Endothelial cell of hepatic sinusoid (primary cell): ENCODE data around the gene AP4M1.

Source experiments
- in situ Hi-C: cut with HindIII; loops from 2 replicates; pipeline ENCODE4 v1.10.0; 2017; ENCODE audit warnings: low sequenced_read_pairs

AP4M1 gene, protein sequence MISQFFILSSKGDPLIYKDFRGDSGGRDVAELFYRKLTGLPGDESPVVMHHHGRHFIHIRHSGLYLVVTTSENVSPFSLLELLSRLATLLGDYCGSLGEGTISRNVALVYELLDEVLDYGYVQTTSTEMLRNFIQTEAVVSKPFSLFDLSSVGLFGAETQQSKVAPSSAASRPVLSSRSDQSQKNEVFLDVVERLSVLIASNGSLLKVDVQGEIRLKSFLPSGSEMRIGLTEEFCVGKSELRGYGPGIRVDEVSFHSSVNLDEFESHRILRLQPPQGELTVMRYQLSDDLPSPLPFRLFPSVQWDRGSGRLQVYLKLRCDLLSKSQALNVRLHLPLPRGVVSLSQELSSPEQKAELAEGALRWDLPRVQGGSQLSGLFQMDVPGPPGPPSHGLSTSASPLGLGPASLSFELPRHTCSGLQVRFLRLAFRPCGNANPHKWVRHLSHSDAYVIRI

DNA sequence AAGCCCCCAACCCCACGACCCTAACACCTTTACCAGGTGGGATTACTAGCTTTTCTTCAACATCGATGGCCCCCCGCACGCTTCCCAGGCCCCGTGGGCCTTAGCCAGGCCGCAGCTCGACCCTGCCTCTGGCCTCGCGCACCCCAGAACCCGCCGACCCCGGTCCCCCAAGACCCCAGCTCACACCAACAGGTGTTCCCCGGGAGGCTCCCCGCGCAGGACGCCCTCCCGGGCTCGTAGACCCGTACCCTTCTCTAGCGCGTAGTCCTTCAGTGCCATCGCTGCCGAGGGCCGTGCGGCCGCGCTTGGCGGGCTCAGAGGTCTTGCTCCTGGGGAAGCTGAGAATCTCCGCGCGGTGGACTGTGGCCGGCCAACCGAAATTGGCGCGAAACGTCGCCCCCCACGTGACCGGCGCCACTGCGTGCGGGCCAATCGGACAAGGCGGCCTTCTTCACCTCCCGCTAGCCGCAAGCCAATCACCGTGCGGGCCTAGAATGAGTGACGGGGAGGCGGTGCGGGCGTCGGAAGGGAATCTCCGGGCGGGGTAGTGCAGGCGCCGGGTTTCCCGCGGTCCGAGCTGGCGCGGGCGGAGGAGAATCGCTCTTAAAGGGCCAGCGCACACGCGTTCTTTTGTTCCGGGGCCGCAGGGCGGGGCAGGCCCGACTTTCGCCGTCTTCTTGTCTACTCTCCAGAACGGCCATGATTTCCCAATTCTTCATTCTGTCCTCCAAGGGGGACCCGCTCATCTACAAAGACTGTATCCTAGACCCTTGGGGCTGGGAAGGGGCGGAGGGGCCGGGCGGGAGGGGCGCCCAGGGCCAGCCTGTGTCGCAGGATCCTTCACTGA, at the start of gene AP4M1, which contains the start of gene MCM7:
TSS of gene AP4M1 (plus strand) at position 628 of the 847 bp plus-strand sequence. CDS start at position 700, 72 bp downstream.
TSS of gene MCM7 (minus strand) at position 382 of the 847 bp plus-strand sequence. CDS start at position 279, 103 bp downstream.
- in situ Hi-C loops = no loop called here

DNA sequence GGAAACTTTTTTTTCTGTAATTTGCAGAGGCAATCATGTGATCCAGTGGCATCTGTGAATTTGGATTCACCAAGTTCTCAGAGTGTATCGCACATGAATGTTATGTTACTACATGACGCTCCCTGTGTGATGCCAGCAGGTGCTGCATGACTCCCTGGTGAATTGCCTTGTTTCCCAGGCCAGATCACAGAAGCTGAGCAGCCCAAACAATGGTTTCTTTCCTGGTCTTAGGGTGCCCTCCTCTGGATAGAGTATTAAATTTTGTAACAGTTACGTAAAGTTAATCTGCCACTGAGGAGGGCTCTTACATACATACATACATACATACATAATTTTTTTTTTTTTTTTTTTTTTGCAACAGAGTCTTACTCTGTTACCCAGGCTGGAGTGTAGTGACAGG, 48.2 kb upstream of the AP4M1 start:
- in situ Hi-C loops = no loop called here

DNA sequence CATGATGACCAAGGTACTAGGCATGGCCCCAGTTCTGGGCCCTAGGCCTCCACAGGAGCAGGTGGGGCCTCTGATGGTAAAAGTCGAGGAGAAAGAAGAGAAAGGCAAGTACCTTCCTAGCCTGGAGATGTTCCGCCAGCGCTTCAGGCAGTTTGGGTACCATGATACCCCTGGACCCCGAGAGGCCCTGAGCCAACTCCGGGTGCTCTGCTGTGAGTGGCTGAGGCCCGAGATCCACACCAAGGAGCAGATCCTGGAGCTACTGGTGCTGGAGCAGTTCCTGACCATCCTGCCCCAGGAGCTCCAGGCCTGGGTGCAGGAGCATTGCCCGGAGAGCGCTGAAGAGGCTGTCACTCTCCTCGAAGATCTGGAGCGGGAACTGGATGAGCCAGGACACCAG, 44.4 kb upstream of the AP4M1 start:
- in situ Hi-C loops = no loop called here

DNA sequence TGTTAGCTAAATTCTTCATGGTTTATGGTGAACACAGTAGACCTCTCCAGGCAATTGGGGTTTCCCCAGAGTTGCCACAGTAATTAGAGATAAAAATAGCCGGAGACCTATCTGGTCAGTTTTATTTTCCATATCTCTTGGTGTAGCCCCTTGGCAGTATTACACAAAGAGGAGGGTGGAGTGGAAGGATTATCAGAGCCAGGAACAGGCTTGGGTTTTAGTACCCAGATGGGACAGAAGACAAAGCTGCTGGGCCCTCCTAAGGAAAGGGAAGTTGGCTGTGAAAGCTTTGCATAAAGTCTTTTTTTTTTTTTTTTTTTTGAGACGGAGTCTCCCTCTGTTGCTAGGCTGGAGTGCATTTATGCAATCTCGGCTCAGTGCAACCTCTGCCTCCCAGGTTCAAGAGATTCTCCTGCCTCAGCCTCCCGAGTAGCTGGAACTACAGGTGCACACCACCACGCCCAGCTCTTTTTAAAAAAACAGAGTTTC, 42.1 kb upstream of the AP4M1 start:
- in situ Hi-C loops = no loop called here

DNA sequence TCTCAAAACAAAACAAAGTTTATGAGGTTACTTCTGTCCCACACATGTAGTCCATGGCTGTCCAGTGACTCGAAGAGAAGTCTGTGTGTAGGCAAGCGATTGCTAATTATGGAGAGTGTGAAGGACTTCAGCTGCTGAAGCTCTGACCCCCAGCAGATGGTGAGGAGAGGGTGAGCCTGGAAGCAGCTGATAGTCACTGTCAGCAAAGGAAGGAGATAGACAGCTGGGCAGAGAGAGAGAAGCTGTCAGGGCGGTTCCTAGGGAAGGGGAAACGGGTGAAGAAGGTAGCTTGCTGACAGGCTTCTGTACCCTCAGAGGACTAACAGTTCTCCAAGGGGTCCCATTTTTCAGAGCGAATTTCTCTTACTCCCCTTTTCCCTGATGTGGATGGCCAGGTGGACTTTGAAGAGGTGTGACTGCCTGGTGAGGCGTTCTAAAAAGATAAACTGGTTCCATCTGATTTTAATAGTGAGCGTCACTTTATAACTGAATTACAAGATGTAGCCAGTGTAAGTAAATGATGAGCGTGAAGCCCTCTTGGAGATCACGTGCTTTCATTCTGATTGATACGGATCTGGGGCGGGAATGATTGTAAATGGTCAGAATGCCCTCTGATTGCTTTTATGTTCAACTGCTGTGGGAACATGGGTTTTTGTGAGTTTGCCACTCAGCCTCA, 39.8 kb upstream of the AP4M1 start:
- in situ Hi-C loops = no loop called here

DNA sequence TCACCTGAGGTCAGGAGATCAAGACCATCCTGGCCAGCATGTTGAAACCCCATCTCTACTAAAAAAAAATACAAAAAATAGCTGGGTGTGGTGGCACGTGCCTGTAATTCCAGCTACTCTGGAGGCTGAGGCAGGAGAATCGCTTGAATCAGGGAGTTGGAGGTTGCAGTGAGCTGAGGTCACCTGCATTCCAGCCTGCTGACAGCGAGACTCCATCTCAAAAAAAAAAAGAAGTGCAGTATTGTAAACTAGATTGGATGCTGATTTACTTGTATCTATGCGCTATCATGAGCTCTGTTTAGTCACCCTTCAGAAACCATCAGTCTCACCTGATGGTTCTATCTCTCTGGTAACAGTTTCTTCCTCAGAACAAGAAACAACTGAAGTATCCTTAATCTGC, 38.1 kb upstream of the AP4M1 start:
- in situ Hi-C loops = no loop called here

DNA sequence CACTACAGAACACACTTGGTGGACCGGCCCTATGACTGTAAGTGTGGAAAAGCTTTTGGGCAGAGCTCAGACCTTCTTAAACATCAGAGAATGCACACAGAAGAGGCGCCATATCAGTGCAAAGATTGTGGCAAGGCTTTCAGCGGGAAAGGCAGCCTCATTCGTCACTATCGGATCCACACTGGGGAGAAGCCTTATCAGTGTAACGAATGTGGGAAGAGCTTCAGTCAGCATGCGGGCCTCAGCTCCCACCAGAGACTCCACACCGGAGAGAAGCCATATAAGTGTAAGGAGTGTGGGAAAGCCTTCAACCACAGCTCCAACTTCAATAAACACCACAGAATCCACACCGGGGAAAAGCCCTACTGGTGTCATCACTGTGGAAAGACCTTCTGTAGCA, 37.3 kb upstream of the AP4M1 start:
- in situ Hi-C loops = no loop called here

DNA sequence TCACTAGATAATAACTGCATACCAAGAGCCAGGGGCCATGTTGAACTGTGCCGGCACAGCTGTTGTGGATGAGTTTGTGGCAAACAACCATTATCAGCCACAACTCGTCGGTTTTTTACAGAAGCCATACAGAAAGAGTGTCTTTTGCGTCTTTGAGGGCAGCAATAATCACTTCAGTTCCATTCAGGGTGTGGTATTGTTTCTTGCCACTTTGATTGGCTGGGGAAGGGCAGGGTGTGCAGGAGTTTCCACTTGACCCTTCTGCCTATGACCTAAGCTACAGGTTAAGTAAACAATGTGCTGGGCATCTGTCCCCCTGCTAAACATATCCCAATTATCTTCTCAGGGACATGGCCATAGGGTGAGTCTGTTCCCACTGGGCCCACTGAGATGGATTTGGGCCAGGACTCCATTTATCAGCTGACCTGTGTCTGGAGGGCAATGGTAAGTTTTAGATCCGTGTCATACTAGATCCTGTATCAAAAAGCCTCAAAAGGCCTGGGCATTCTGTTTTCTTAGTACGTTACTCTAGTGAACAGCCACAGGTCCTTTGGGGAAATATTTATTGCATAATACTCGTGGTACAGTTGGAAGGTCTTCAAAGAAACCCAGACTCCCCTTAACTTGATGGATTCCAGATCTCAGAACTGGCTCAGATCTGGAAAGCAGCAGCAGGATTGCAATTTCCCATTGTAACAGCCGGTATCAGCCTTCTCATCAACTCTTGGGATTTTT, 35.8 kb upstream of the AP4M1 start:
- in situ Hi-C loops = no loop called here

DNA sequence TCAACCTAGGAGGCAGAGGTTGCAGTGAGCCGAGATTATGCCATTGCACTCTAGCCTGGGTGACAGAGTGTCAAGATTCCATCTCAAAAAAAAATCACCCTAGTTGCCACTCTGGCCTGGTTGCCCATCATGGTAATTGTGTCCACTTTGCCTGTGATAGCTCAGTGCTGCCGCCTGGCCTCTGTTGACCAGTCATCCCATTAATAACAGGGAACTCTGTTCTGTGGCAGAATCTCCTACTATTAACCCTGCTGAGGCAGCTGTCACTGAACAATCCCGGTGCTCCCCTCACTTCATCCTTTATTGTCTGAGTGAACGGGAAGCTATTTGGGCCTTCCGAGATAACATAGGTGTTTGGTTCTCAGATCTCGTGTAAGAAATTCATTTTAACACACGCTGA, 34.5 kb upstream of the AP4M1 start:
- in situ Hi-C loops = no loop called here

DNA sequence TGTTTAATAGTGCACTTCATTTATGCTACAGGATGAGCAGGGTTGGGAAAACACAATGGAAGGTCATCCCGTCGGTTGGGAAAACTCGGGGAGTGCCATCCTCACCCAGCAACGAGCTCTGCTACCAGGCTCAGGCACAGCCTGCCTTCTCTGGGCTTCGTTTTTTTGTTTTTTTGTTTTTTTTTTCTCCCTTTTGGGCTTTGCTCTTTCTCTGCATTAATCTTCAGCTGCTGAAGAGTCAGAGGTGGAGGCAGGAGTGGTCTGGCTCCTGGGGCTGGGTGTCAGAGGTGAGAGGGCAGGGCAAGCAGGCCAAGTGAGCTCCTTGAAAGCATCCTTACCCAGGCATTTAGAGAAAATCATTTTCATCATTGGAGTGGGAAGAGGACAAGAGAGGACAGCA, 31.5 kb upstream of the AP4M1 start:
- in situ Hi-C loops = no loop called here

DNA sequence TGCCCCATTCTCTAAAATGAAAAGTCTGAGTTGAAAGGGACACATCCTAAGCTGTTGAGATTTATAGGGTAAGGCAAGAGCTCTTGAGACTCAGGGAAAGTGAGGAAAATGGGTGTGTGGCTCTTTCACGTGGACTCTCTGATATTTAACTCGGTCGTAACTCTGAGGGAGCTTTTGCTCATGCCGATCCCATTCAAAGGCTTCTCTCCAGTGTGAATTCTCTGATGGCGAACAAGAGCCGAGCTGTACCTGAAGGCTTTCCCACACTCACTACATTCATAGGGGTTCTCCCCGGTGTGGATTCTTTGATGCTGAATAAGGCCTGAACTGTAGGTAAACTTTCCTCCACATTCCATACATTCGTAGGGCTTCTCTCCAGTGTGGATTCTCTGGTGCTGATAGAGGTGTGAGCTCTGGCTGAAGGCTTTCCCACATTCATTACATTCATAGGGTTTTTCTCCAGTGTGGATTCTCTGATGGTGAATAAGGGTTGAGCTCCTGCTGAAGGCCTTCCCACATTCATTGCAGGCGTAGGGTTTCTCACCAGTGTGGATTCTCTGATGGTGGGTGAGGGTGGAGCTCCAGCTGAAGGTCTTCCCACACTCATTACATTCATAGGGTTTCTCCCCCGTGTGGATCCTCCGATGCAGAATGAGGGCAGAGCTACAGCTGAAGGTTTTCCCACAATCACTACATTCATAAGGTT, 30.3 kb upstream of the AP4M1 start:
- in situ Hi-C loops = no loop called here

DNA sequence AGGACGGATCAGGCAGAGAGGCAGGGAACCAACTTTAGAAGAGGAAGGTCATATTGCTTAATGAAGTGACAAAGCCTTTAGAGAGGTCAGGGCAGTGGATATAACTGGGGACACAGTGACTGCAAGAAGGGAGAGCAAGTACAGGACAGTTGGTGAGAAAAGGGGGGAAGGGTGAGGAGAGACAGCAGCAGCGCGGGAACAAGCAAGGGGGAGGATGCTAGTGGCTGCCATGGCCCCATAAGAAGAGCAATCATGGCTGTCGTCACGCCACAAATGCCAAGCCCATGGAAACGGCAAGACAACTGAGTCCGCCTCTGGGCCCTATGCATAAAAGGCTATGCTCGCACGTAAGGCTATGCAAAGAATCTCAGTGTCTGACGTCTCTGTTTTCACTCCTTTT, 29.0 kb upstream of the AP4M1 start:
- in situ Hi-C loops = no loop called here

DNA sequence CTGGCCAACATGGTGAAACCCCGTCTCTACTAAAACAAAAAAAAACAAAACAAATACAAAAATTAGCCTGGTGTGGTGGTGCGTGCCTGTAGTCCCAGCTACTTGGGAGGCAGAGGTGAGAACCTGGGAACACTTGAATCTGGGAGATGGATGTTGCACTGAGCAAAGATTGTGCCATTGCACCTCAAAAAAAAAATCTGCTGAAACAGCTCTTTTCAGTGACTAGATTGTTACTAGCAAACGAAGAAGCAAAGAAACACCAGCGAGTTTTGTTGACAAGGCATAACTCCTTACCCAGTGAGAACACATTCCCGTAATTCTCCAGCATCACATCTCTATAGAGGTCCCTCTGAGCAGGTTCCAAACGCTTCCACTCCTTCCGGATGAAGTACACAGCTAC, 26.6 kb upstream of the AP4M1 start:
- in situ Hi-C loops = loop anchor here (5.0 kb wide), 1 partner anchor 67 kb away; no protein-coding TSS in a partner anchor

DNA sequence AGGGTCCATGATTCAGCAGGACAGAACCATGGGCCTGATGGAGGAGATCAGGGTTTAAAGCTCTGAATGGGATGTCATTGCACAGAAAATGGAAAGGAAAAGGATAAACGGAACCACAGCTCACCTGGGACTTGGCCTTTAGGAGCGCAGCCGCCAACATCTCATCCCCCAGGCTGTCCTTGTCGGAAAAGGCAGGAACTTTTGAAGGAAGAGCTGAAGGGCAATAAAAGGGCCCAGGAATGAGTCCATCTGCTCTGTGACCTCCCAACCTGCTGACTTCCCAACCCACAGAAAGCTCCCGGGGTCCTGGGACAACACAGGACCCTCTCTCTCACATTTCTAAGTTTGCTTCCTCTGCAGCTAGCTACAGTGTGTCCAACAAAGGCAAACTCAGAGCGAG, 26.0 kb upstream of the AP4M1 start:
- in situ Hi-C loops = loop anchor here (5.0 kb wide), 1 partner anchor 67 kb away; no protein-coding TSS in a partner anchor

DNA sequence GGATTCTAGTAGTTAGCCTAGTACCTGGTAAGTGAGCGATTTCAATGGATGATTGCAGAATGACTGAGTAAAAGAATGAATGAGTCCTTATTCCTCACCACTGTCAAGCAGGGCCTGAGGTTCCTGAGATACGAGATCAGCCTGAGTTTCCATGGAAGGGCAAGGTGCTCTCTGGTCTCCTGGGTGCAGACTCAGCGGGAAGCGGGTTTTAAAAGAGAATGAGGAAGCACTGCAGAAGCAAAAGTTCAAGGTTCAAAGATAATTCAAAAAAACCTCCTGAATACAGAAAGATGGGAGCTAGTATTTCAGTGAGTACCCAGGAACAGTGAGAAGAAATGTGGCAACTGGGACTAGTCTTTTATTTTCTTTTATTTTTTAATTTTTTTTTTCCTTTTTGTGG, 24.2 kb upstream of the AP4M1 start:
- in situ Hi-C loops = loop anchor here (5.0 kb wide), 1 partner anchor 65 kb away; no protein-coding TSS in a partner anchor

DNA sequence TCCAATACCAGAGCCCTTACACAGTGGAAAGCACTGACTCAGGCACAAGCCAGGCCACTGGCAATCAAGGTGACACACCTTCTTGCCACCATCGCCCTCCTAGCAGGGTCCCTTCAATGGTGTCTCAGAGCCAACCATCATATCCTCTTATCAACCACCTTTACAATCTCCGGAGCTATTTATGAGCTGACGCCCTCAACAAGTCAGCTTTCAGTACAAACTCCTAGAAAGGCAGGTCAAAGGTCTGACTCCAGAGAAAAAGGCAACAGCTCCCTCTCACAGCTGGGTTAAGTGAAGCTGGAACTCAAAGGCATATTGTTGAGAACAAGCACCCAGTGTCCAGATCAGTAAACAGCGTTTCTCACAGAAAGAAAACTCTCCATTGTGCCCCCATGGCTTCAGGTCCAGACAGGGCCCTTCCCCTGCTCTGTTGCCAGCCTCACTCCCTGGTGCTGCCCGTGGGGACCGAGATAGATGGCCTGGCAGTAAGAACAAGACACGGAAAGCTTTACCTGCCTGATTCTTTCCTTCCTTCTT, 22.4 kb upstream of the AP4M1 start:
- in situ Hi-C loops = loop anchor here (5.0 kb wide), 1 partner anchor 63 kb away; no protein-coding TSS in a partner anchor

DNA sequence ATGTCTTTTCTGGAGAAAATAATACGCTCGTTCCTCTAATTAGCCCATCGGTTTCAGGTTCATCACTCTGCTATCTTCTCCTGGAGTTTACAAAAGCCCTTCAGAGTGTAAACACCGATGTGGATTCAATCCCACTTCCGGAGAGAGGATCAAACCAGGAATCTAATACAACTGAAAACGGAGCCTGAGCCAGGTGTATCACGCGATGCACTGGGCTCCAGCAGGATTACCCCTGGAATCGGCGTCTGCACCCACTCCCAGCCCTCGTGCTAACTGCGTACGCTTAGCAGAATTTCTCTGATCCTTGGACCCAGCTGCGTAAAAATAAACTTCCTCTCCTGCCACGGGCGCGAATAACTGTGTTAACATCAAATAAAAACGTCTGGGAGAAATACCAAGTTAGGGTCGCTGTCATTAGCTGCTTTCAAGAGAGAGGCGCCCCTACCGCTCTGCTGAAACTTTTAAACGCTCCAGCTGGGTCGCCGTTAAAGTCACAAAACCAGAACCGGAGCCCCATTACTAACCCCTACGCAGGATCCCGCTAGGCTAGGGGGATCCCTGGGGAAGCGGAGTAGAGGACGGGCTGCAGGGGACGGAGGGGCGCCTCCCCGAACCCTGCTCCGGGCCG, 20.4 kb upstream of the AP4M1 start:
- in situ Hi-C loops = no loop called here

DNA sequence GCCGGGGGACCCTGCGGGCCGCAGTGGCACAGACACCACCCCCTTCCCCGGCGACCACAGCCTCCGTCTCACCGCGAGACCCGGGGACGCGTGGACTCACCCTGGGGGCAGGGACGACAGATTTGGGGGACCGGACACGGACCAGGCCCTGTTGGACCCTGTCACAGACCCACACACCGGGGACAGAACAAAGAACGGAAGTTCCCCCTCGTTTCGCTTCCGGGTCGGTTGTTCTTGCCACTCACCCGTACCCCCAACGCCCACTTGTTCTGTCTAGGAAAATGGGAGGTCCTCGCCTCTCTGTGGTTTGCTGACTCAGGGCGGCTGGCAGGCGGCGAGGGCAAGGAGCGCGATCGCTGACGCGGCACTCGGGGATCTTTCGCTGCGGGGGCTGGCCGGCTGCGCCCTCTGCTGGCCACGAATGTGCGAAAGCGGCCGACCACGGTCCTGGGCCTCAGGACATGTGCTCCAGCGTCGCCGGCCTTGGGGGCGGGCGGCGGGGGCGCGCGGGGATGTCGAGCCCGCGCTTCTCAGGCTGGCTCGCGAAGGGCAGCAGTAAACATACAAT, 19.8 kb upstream of the AP4M1 start, which contains the start of gene ZNF3:
TSS of gene ZNF3 (minus strand) at position 189 of the 568 bp plus-strand sequence. CDS start 4,366 bp downstream, outside the sequence.
- in situ Hi-C loops = no loop called here
